Measurements from ENCODE around the gene NPHP1.
A peak's percentile ranks its signal among the peaks of the same experiment; 100 is the strongest.
"Not testable (repeated sequence)": the region's sequence is repeated elsewhere in the genome, so short reads cannot be mapped to it uniquely, and the experiment has no call there.

Gene NPHP1

DNA sequence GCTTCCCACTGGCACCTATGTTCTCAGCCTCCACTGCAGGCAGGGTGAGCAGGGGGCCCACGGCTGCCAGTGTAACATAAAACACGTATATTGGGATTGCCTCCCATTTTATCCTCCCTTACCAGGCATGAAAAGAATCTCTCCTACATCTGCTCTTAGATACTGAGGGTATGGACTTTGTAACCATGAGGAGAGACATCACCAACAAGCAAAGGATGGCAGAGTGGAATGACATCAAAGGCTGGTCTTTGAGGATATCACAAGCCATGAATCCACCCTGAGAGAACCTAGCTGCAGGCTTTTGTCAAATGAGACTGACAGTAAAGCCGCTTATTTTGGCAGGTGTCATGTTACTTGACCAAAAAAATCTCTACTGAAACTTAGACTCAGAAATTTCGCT lies 7.4 kb downstream of the NPHP1 start:
- no peak for DNase-seq (ENCODE audit: low read depth)

DNA sequence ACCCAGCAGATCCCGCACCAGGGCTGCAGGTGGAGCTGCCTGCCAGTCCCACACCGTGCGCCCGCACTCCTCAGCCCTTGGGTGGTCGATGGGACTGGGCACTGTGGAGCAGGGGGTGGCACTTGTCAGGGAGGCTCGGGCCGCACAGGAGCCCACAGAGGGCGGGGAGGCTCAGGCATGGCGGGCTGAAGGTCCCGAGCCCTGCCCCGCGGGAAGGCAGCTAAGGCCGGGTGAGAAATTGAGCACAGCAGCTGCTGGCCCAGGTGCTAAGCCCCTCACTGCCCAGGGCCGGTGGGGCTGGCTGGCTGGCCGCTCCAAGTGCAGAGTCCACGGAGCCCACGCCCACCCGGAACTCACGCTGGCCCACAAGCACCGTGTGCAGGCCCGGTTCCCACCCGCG lies 14.6 kb downstream of the NPHP1 start:
- not testable (repeated sequence) for DNase-seq (ENCODE audit: low read depth)

DNA sequence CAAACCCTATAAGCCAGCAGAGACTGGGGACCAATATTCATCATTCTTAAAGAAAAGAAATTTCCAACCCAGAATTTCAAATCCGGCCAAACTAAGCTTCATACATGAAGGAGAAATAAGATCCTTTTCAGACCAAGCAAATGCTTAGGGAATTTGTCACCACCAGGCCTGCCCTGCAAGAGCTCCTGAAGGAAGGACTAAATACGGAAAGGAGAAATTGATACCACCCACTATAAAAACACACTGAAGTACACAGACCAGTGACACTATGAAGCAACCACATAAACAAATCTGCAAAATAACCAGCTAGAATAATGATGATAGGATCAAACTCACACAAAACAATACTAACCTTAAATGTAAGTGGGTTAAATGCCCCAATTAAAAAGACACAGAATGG lies 22.4 kb downstream of the NPHP1 start:
- DNase-seq (ENCODE audit: low read depth), result no peak

DNA sequence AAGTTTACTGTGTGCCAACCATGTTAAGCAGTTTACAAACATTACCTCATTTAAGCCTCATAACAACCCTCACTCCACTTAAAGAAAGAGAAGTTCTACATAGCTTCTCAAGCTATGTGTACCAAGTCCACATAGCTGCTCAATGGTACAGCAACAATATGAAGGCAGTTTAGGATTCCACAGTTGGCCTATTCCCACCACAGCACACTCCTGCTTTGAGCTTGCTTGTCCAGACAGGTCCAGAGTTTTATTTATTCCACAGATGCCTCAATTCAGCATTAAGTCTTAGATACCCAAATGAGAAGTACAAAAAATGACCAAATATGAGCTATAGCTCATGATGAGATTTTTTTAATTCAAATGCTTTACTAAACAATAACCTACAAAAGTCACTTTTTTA lies 24.8 kb downstream of the NPHP1 start:
- DNase-seq (ENCODE audit: low read depth), result no peak

DNA sequence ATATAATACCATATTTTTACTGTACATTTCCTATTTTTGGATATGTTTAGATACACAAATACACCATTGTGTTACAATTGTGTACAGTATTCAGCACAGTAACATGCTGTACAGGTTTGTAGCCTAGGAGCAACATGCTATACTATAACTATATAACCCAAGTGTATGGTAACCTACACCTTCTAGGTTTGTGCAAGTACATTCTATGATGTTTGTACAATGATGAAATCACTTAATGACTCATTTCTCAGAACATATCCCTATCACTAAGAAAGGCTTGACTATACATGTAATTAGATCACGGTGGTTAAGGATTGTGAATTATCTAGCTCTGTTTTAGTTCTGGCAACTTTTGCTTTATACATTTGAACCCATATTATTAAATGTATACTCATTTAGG lies 31.3 kb downstream of the NPHP1 start:
- no peak for DNase-seq (ENCODE audit: low read depth)

DNA sequence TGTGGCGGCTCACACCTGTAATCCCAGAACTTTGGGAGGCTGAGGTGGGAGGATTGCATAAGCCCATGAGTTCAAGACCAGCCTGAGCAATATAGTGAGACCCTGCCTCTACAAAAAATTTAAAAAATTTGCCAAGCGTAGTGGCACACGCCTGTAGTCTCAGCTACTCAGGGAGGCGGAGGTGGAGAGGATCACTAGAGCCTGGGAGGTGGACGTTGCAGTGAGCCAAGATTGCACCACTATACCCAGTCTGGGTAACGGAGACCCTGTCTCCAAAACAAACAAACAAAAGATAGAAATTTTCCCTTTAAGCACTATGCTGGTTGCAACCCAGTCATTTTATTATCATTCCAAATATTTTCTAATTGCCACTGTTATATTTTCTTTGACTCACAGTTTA lies 32.3 kb downstream of the NPHP1 start:
- no peak for DNase-seq (ENCODE audit: low read depth)

DNA sequence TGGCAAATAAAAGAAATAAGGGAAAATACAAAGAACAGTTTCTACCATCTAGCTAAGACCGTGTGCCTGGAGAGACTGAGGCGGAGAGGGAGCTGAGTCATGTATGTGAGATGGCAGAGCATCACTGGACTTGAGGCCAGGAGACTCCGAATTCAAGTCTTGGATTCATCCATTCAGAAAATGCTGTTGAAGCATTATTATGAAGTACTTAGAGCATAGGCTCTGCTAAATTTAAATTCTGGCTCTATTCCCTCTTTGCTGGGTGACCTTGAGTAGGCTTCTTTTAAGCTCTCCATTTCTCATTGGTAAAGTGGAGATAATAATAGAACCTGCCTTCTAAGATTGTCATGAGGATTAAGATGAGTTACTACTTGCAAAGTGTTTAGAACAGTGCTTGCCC lies 34.7 kb downstream of the NPHP1 start:
- DNase-seq (ENCODE audit: low read depth), result no peak

DNA sequence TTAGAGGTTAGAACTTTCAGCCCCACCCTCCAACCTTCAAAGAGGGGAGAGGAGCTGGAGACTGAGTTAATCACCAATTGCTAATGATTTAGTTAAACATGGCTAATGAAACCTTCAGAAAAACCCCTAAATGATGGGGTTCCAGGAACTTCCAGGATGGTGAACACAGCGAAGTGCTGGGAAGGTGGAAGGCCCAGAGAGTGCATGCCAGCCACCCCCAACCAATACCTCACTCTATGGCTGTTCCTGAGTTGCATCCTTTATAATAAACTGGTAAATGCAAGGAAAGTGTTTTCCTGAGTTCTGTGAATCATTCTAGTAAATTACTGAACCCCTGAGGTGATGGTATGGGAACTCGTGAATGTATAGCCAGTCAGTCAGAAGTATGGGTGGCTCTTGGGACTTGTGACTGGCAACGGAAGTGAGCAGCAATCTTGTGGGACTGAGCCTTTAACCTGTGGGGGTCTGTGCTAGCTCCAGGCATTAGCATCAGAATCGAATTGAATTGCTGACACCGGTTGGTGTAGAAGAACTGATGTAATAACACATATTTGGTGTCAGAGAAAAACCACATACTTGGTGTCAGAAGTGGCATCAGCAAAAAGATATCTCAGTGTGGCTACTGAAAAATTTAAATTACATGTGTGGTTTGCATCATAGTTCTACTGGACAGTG lies 37.4 kb downstream of the NPHP1 start:
- no peak for DNase-seq (ENCODE audit: low read depth)

DNA sequence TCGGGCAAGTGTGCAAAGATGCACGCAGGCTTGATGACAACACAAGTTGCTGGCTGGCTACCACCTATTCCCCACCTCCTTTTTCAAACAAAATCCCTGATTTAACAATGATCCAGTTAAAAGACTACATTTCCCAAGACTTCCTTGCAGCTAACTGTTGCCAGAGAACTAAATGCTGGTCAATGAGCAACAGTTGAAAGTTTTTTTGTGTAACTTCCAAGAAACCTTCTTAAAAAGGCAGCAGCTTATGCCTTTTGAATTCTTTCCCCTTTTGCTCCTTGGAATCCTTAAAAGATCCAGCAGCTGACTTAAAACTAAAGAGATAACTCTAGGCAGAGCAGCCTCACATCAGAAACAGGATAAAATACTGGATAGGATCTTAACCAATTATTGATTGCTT lies 38.5 kb downstream of the NPHP1 start:
- DNase-seq (ENCODE audit: low read depth), result no peak

DNA sequence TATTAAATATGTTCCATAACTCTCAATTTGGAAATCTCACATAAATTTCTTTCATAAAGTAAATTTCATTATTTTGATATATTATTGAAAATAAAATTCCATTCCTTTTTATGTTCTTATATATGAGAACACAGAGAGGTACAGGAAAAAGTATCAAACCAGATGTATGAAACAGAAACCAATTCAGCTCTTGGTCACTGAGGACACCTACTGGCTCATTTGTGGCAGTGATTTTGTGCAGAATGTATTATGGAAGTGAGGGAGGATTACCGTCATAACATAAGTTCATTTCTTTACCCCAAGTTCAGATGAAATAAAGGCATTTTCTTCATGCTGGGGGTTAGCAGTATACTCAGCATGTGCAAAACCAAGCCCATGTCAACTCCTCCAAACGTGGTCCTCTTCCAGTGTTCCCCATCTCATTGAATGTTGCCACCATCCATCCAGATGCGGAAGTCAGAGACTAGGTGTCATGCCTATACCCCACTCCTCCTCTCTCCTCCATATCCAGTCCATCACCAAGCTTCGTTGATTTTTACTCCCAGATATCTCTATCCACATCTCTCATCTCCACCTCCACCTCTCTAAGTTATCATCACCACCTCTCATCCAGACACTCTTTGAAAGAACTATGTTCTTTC lies 47.5 kb downstream of the NPHP1 start:
- peak; percentile 56 for DNase-seq (ENCODE audit: low read depth)

DNA sequence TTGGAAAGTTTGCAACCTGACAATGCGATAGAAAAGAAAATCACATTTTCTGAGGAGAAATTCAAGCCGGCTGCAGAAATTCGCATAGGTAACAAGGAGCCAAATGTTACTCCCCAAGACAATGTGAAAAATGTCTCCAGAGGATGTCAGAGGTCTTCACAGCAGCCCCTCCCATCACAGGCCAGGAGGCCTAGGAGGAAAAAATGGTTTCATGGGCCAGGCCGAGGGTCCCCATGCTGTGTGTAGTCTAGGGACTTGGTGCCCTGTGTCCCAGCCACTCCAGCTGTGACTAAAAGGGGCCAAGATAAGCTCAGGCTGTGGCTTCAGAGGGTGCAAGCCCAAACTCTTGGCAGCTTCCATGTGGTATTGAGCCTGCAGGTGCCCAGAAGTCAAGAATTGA lies 50.0 kb downstream of the NPHP1 start:
- DNase-seq (ENCODE audit: low read depth), result not testable (repeated sequence)

DNA sequence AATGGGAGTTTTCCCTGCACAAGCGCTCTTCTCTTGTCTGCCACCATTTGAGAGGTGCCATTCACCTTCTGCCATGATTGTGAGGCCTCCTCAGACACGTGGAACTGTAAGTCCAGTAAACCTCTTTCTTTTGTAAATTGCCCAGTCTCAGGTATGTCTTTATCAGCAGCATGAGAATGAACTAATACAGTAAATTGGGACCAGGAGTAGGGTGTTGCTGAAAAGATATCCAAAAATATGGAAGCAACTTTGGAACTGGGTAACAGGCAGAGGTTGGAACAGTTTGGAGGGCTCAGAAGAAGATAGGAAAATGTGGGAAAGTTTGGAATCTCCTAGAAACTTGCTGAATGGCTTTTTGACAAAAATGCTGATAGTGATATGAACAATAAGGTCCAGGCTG lies 50.6 kb downstream of the NPHP1 start:
- DNase-seq (ENCODE audit: low read depth), result not testable (repeated sequence)

DNA sequence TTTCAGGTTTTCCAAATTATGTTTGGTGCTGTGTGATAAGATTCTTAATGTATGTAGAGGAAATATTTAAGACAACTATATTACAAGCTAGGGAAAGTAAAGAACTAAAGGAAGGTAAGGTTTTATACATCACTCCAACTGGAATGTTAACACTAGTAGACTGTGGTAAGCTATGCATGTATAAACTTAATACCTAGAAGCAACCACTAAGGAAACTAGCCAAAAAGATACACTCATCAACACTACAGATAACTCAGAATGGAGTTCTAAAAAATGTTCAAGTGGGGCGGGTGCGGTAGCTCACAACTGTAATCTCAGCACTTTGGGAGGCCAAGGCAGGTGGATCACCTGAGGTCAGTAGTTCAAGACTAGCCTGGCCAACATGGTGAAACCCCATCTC lies 51.4 kb downstream of the NPHP1 start:
- no peak for DNase-seq (ENCODE audit: low read depth)

DNA sequence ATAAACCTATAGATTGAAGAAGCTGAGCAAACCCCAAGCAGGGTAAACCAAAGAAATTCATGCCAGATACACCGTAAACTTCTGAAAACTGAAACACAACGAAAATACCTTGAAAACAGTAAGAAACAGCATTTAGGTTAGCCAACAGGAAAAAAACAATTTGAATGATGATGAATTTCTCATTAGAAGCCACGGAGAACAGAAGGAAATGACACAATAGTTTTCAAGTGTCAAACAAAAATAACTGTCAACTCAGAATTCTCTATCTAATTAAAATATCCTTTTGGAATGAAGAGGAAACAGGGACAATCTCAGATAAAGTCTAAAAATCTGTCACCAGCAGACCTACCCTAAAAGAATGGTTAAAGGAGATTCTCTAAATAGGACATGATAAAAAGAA lies 51.9 kb downstream of the NPHP1 start:
- no peak for DNase-seq (ENCODE audit: low read depth)

DNA sequence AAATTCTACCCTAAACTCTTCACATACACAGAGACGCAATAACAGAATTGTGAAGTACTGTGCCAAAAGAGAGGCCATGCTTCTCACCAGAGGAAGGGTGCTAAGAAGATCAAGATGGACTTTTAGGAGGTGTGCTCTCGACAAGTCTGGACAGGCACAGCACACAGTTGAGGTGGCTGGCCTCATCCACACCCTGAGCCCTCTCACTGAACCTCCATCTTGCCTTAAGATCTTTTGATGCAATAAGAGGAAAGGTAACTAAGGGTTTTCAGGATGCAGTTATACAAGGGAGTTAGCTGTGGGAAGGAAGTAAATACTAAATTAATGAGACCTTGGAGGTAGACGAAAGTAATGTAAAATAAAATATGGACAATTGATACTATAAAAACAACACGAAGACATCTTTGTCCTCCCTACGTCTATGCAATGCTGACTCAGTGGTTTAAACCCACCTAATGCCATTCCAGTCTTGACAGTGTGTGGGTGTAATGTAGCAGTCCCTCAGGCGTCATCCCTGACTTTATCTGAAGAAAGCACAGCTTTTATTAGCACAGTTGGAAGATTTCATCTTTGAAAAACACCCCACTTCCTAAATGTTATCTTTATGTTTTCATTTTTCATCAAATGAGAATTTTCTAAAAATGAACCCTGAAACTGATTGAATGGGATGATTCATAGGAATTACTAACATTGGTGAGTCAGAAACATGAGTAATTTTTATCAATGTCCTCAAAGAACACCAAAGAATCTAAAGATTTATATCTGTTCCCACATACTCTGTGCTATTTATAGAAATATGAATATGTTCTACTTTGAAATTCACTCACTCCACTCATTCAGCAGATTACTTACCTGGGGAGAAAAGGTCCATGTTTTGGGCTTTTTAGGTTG lies 55.2 kb downstream of the NPHP1 start:
- DNase-seq (ENCODE audit: low read depth), result no peak

DNA sequence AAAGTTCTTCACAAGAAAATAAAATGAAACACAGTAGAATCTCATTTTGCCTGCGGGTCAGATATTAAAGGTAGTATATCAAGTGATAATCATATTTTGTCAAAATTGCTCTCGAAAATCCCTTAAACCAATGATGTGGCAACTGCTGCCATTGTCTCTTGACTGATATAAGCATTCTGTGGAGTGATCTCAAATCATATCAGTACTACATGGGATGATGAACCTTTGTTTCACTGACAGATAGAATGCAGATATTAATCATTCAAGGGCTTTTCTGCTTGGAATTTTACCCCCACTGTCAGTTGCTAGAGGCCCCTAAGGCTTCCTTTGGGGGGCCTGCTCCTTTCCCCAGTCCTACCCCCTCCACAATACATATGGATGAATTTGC lies 57.9 kb downstream of the NPHP1 start:
- DNase-seq (ENCODE audit: low read depth), result no peak

DNA sequence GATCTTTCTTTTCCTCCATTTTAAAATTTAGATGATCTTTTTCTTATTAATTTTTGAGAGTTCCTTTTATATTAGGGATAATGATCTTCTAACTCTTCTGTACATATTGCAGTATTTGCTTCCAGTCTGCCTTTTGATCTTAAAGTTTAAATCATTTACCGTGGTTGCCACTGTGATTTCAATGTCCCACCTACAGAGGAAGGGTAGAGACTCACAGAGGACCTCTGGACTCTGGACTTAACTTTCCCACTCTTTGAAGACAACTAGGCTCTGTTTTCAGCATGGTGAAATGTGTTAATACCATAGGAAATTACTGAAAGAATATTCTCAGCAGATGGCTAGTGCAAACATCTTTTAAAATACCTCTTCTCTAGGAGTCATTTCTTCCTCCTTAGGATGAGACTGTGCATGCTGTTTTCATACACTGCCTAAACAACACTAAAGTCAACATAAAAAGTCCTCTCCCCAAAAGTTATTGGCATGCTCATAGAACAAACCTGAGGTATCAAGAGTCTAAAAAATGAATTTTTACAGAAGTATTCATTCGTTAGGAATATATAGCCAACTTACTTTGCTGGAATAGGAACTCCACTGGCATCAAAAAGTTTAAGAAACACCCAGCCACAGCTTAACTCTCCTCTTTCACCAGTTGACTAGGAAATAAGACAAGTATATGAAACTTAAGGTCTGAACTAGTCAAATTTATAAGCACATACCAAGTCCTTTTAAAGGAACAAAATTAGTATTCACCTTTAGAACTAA lies 58.4 kb downstream of the NPHP1 start:
- no peak for DNase-seq (ENCODE audit: low read depth)

DNA sequence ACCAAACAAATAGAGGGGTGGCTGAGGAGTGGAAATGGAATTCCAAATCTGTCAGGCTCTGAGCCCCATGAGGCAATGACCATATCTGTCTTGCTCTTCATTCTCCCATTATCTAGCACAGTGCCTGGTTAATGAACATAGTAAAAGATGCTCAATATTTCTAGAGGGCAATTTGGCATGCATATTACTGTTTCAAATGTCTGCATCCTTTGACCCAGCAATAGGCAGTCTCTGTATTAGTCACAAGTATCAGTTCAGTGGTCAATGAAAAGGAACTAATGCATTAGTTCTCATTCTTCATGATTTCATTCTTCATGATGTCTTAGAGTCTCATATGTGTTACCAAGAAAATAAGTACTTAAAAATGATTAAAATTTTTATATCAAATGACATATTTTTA lies 60.8 kb downstream of the NPHP1 start:
- no peak for DNase-seq (ENCODE audit: low read depth)

DNA sequence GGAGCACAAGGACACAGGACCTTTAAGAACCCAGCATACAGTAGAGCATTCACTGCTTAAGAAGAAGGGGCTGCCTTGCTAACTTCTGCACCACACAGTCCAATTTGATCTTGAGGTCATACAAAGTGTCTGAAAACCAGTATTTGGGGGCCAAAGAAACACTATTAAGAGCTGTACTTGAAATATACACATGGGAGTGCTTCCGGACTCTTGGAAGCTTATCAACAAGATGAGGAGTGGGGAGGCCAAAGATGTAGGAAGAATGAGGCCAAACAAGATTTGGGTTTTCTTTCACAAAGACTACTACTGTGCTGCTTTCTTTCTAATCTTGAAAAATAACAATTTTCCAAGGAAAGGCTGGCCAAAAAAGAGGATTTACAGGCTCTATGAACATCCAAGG lies 64.4 kb downstream of the NPHP1 start:
- no peak for DNase-seq (ENCODE audit: low read depth)

DNA sequence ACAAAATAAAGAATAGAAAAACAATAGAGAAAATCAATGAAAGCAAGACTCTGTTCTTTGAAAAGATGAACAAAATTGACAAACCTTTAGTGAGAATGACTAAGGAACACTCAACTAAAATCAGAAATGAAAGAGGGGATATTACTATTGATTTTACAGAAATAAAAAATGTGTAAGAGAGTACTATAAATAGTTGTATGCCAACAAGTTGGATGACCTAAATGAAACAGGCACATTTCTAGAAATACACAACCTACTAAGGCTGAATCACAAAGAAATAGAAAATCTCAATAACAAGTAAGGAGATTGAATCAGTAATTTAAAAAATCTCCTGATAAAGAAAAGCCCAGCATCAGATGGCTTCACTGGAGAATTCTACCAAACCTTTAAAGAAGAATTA lies 70.8 kb downstream of the NPHP1 start:
- no peak for DNase-seq (ENCODE audit: low read depth)

DNA sequence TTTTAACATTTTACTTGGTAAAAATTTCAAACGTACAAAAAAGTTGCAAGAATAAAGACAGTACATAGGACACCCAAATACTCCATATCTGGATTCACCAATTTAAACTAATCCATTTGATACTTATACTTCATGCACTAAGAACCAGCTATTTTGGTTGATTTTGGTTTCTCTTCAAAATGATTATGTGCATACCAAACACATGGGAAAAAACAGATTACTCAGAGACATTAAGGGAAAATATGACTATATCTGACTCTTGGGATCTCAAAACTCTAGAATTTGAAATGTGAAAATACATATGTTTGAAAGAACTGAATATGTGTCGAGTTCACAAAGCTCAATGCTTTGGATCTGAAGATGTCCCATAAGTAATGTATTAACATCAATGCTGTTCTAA lies 73.6 kb downstream of the NPHP1 start:
- DNase-seq (ENCODE audit: low read depth), result no peak

DNA sequence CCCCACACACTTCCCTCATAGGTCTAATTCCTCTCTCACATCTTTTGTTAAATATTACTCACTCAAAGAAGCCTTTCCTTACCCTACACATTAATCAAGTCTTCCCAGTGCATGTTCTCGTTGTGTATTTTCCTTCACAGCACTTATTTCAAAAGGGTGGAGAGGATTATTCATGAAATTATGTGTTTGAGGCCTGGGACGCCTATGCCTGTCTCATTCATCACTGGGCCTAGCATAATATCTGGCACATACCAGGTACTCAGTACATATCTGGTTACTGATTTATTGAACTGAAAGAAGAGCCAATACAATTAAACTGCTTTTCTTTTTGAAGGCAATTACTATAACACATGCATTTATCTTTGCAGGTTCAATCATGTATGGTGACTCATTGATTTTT lies 74.1 kb downstream of the NPHP1 start:
- DNase-seq (ENCODE audit: low read depth), result no peak

DNA sequence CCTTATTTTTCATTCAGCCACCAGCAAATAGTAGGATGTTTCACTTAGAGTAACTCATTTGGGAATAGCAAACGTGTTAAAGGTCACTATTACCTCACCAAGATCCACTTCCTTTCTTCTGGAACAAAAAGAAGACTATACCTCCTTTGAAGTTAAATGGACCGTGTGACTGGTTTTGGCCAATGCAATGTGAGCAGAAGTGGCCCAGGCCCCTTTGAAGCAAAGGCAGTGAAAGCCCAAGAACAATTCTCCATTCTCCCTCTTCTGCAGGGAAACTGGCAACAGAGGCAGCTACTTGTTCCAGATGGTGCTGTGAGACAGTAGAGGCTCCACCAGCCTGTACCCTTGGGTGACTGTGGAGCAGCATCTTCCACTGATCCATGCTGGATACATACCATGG lies 77.9 kb downstream of the NPHP1 start:
- DNase-seq (ENCODE audit: low read depth), result no peak
